GM19043 (cell line): ENCODE results near the gene MKNK2.
"Not testable (repeated sequence)": the region's sequence is repeated elsewhere in the genome, so short reads cannot be mapped to it uniquely, and the experiment has no call there.

Experiments
- ATAC-seq: cut with Tn5 transposase; IDR thresholded peaks from one replicate; pipeline ENCODE4 v1.9.1; 2021; ENCODE audit warnings: low read depth; ENCODE audit not compliant: unreplicated experiment

The MKNK2 gene

GRCh38 chr19:1997353-1998233, 53.5 kb downstream of the MKNK2 start:
- no peak for ATAC-seq

- ATAC-seq = no peak
Measured at GRCh38 chr19:1992759-1993260, 58.2 kb downstream of the MKNK2 start.

GRCh38 chr19:1991018-1991913, 59.8 kb downstream of the MKNK2 start:
- ATAC-seq = no peak

GRCh38 chr19:1990230-1991017, 60.6 kb downstream of the MKNK2 start:
- ATAC-seq = no peak

- no peak for ATAC-seq
Measured at GRCh38 chr19:1989513-1990229, 61.4 kb downstream of the MKNK2 start.

- ATAC-seq = not testable (repeated sequence)
Measured at GRCh38 chr19:1988464-1988863, 62.6 kb downstream of the MKNK2 start.
